HEK293 (cell line): Measurements from ENCODE around the gene SCFD2.

Experiments used
- CTCF ChIA-PET: fragments of 350-600 bp; formaldehyde crosslinking; extraction: SDS; loops from one replicate; lab custom pipeline; 2021; ENCODE audit warnings: antibody characterized with exemption; lab: Yijun Ruan, JAX
- POLR2A ChIA-PET: fragments of 300-600 bp; formaldehyde crosslinking; extraction: SDS; loops from one replicate; lab custom pipeline; 2020; ENCODE audit warnings: antibody characterized with exemption, inconsistent platforms; lab: Yijun Ruan, JAX
- H3K27ac ChIP-seq: fragments of 200-500 bp; sonication (Bioruptor generic); 2 replicates; pipeline ENCODE4 v1.5.1; 2014; ENCODE audit warnings: low read depth, low read length, control low read depth, inconsistent platforms; ENCODE audit errors: extremely low read depth
- H3K36me3 ChIP-seq, 2 experiments: fragments of 200-500 bp in 1 of 2; sonication (Bioruptor generic) in 1 of 2; 1 replicate in 1 of 2; 2 replicates in 1 of 2; pipeline ENCODE4 v1.5.1; 2014 to 2017; ENCODE audit warnings: inconsistent platforms in 2 of 2, low read length in 2 of 2; ENCODE audit not compliant: control insufficient read depth in 2 of 2, insufficient read depth in 1 of 2
- H3K4me1 ChIP-seq: fragments of 200-500 bp; sonication (Bioruptor generic); 2 replicates; pipeline ENCODE4 v1.5.1; 2014; ENCODE audit warnings: mild to moderate bottlenecking, low read length, inconsistent platforms; ENCODE audit not compliant: control insufficient read depth, insufficient read depth
- H3K4me3 ChIP-seq: 2 replicates; pipeline ENCODE4 v1.5.1; 2011; ENCODE audit warnings: low read depth, mild to moderate bottlenecking, control low read depth, low read length, moderate library complexity
- H3K9me3 ChIP-seq: fragments of 200-500 bp; sonication (Bioruptor generic); 2 replicates; pipeline ENCODE4 v1.5.1; 2014; ENCODE audit warnings: low read depth, low read length, inconsistent platforms; ENCODE audit not compliant: control insufficient read depth, insufficient read depth
- AEBP2 ChIP-seq: fragments of 450-650 bp; formaldehyde crosslinking; IDR thresholded peaks from 2 replicates; pipeline ENCODE4 v1.5.1; 2016; ENCODE audit warnings: missing biosample characterization, missing genetic modification characterization, borderline replicate concordance
- BCL11A ChIP-seq: fragments of 450-650 bp; formaldehyde crosslinking; IDR thresholded peaks from 2 replicates; pipeline ENCODE4 v1.5.1; 2016; ENCODE audit warnings: low read depth, missing biosample characterization, missing genetic modification characterization
- BCL6B ChIP-seq: fragments of 450-650 bp; formaldehyde crosslinking; IDR thresholded peaks from 2 replicates; pipeline ENCODE4 v1.5.1; 2017; ENCODE audit warnings: missing biosample characterization, missing genetic modification characterization
- OSR2 ChIP-seq: fragments of 450-650 bp; formaldehyde crosslinking; IDR thresholded peaks from 2 replicates; pipeline ENCODE4 v1.5.1; 2016; ENCODE audit warnings: missing biosample characterization, missing genetic modification characterization
- REPIN1 ChIP-seq: fragments of 450-650 bp; formaldehyde crosslinking; IDR thresholded peaks from 2 replicates; pipeline ENCODE4 v1.5.1; 2017; ENCODE audit warnings: missing biosample characterization, missing genetic modification characterization, low read depth
- SCRT2 ChIP-seq: fragments of 450-650 bp; formaldehyde crosslinking; IDR thresholded peaks from 2 replicates; pipeline ENCODE4 v1.5.1; 2016; ENCODE audit warnings: missing biosample characterization, missing genetic modification characterization
- SP7 ChIP-seq: fragments of 450-650 bp; formaldehyde crosslinking; IDR thresholded peaks from 2 replicates; pipeline ENCODE4 v1.5.1; 2016; ENCODE audit warnings: missing biosample characterization, missing genetic modification characterization
- TRIM28 ChIP-seq: IDR thresholded peaks from 2 replicates; pipeline ENCODE4 v1.6.1; 2011; ENCODE audit warnings: low read length, control low read depth, borderline replicate concordance
- ZNF146 ChIP-seq: fragments of 450-650 bp; formaldehyde crosslinking; IDR thresholded peaks from 2 replicates; pipeline ENCODE4 v1.5.1; 2016; ENCODE audit warnings: missing biosample characterization, missing genetic modification characterization
- ZNF157 ChIP-seq: fragments of 450-650 bp; formaldehyde crosslinking; IDR thresholded peaks from 2 replicates; pipeline ENCODE4 v1.5.1; 2016; ENCODE audit warnings: missing biosample characterization, missing genetic modification characterization
- ZNF174 ChIP-seq: fragments of 450-650 bp; formaldehyde crosslinking; IDR thresholded peaks from 2 replicates; pipeline ENCODE4 v1.5.0; 2017; ENCODE audit warnings: missing biosample characterization, mild to moderate bottlenecking, missing genetic modification characterization
- ZNF175 ChIP-seq: fragments of 450-650 bp; formaldehyde crosslinking; IDR thresholded peaks from 2 replicates; pipeline ENCODE4 v1.5.1; 2016; ENCODE audit warnings: missing biosample characterization, missing genetic modification characterization
- ZNF18 ChIP-seq: fragments of 450-650 bp; formaldehyde crosslinking; IDR thresholded peaks from 2 replicates; pipeline ENCODE4 v1.5.1; 2016; ENCODE audit warnings: missing biosample characterization, missing genetic modification characterization
- ZNF23 ChIP-seq: fragments of 450-650 bp; formaldehyde crosslinking; IDR thresholded peaks from 2 replicates; pipeline ENCODE4 v1.5.1; 2016; ENCODE audit warnings: missing biosample characterization, missing genetic modification characterization, borderline replicate concordance
- ZNF239 ChIP-seq: fragments of 450-650 bp; formaldehyde crosslinking; IDR thresholded peaks from 2 replicates; pipeline ENCODE4 v1.5.1; 2016; ENCODE audit warnings: missing biosample characterization, missing genetic modification characterization
- ZNF335 ChIP-seq: fragments of 450-650 bp; formaldehyde crosslinking; conservative IDR thresholded peaks from 2 replicates; pipeline ENCODE4 v1.5.1; 2016; ENCODE audit warnings: missing biosample characterization, missing genetic modification characterization
- ZNF350 ChIP-seq: fragments of 450-650 bp; formaldehyde crosslinking; IDR thresholded peaks from 2 replicates; pipeline ENCODE4 v1.5.0; 2017; ENCODE audit warnings: missing biosample characterization, mild to moderate bottlenecking, missing genetic modification characterization
- ZNF366 ChIP-seq: fragments of 450-650 bp; formaldehyde crosslinking; conservative IDR thresholded peaks from 2 replicates; pipeline ENCODE4 v1.5.1; 2016; ENCODE audit warnings: missing biosample characterization, missing genetic modification characterization
- ZNF513 ChIP-seq: fragments of 450-650 bp; IDR thresholded peaks from 2 replicates; pipeline ENCODE4 v1.5.1; 2018; ENCODE audit warnings: missing biosample characterization, missing genetic modification characterization
- ZNF530 ChIP-seq: fragments of 450-650 bp; formaldehyde crosslinking; IDR thresholded peaks from 2 replicates; pipeline ENCODE4 v1.5.1; 2016; ENCODE audit warnings: low read depth, missing biosample characterization, missing genetic modification characterization
- ZNF544 ChIP-seq: fragments of 450-650 bp; formaldehyde crosslinking; IDR thresholded peaks from 2 replicates; pipeline ENCODE4 v1.5.0; 2017; ENCODE audit warnings: missing biosample characterization, missing genetic modification characterization
- ZNF555 ChIP-seq: fragments of 450-650 bp; formaldehyde crosslinking; conservative IDR thresholded peaks from 2 replicates; pipeline ENCODE4 v1.5.1; 2017; ENCODE audit warnings: missing biosample characterization, mild to moderate bottlenecking, missing genetic modification characterization, inconsistent platforms
- ZNF600 ChIP-seq: fragments of 450-650 bp; formaldehyde crosslinking; IDR thresholded peaks from 2 replicates; pipeline ENCODE4 v1.5.1; 2016; ENCODE audit warnings: missing biosample characterization, missing genetic modification characterization
- ZNF610 ChIP-seq: fragments of 450-650 bp; formaldehyde crosslinking; IDR thresholded peaks from 2 replicates; pipeline ENCODE4 v1.5.1; 2016; ENCODE audit warnings: missing biosample characterization, missing genetic modification characterization, borderline replicate concordance
- ZNF664 ChIP-seq: fragments of 450-650 bp; formaldehyde crosslinking; IDR thresholded peaks from 2 replicates; pipeline ENCODE4 v1.5.1; 2016; ENCODE audit warnings: missing biosample characterization, missing genetic modification characterization
- ZNF701 ChIP-seq: fragments of 450-650 bp; formaldehyde crosslinking; IDR thresholded peaks from 2 replicates; pipeline ENCODE4 v1.5.1; 2016; ENCODE audit warnings: missing biosample characterization, missing genetic modification characterization
- ZNF747 ChIP-seq: fragments of 450-650 bp; formaldehyde crosslinking; IDR thresholded peaks from 2 replicates; pipeline ENCODE4 v1.5.1; 2016; ENCODE audit warnings: missing biosample characterization, missing genetic modification characterization
- ZNF76 ChIP-seq: fragments of 450-650 bp; formaldehyde crosslinking; IDR thresholded peaks from 2 replicates; pipeline ENCODE4; 2016; ENCODE audit warnings: low read depth, missing biosample characterization, missing genetic modification characterization, borderline replicate concordance
- ZNF777 ChIP-seq: fragments of 450-650 bp; formaldehyde crosslinking; IDR thresholded peaks from 2 replicates; pipeline ENCODE4 v1.5.1; 2017; ENCODE audit warnings: missing biosample characterization, missing genetic modification characterization, borderline replicate concordance
- ZSCAN16 ChIP-seq: fragments of 450-650 bp; formaldehyde crosslinking; IDR thresholded peaks from 2 replicates; pipeline ENCODE4 v1.5.1; 2016; ENCODE audit warnings: missing biosample characterization, missing genetic modification characterization

The SCFD2 gene

GRCh38 chr4:52824270-52824602 lies 541.6 kb downstream of the SCFD2 start:
- no peak overlapping the region for H3K4me3 ChIP-seq
- H3K9me3 ChIP-seq, result no peaks in the 10 kb centered on the region
- CTCF ChIA-PET, result no interaction called here
- no peaks in the 10 kb centered on the region for H3K36me3 ChIP-seq
- H3K4me1 ChIP-seq, result no peaks in the 10 kb centered on the region
- no peak overlapping the region for H3K27ac ChIP-seq
- no peak for TF ChIP-seq ZNF23 (tag by site-specific recombination)
- no peak for TF ChIP-seq REPIN1 (tag by site-specific recombination)
- TF ChIP-seq ZNF544 (tag by site-specific recombination), result no peak
- TF ChIP-seq ZNF335 (tag by site-specific recombination), result no peak
- no peak for TF ChIP-seq ZNF600 (tag by site-specific recombination)
- TF ChIP-seq OSR2 (tag by site-specific recombination), result no peak
- no peak for TF ChIP-seq ZNF664
- no peak for TF ChIP-seq TRIM28
- TF ChIP-seq ZNF555 (tag by site-specific recombination), result no peak
- no peak for TF ChIP-seq ZSCAN16 (tag by site-specific recombination)
- TF ChIP-seq ZNF610 (tag by site-specific recombination), result no peak
- TF ChIP-seq ZNF18 (tag by site-specific recombination), result no peak
- TF ChIP-seq ZNF239, result no peak
- no peak for TF ChIP-seq BCL6B (tag by site-specific recombination)
- no peak for TF ChIP-seq AEBP2 (tag by site-specific recombination)
- TF ChIP-seq ZNF157 (tag by site-specific recombination), result no peak
- TF ChIP-seq ZNF146 (tag by site-specific recombination), result no peak
- TF ChIP-seq BCL11A, result no peak
- TF ChIP-seq ZNF350 (tag by site-specific recombination), result no peak
- no peak for TF ChIP-seq ZNF747 (tag by site-specific recombination)
- POLR2A ChIA-PET, result interaction anchor here (2.3 kb wide), 1 partner anchor 112 kb away, joined by 6 read pairs; no protein-coding TSS in a partner anchor

GRCh38 chr4:52823702-52824092 lies 542.2 kb downstream of the SCFD2 start:
- TF ChIP-seq ZNF777 (tag by site-specific recombination), result no peak
- no peak for TF ChIP-seq SCRT2
- no peak for TF ChIP-seq SP7
- no peak for TF ChIP-seq ZNF530 (tag by site-specific recombination)
- no peak for TF ChIP-seq ZNF76 (tag by site-specific recombination)
- no peak for TF ChIP-seq ZNF175
- no peak for TF ChIP-seq ZNF335 (tag by site-specific recombination)
- TF ChIP-seq ZNF513 (tag by site-specific recombination), result no peak
- no peak for TF ChIP-seq ZNF366 (tag by site-specific recombination)
- no peak for TF ChIP-seq ZNF701 (tag by site-specific recombination)
- TF ChIP-seq ZNF174, result no peak
- Histone ChIP-seq H3K4me3 (no peak overlapping the region), H3K4me1 (no peaks in the 10 kb centered on the region), H3K36me3 (no peaks in the 10 kb centered on the region), H3K9me3 (no peaks in the 10 kb centered on the region), H3K27ac (no peak overlapping the region)
- POLR2A ChIA-PET, result interaction anchor here (2.3 kb wide), 1 partner anchor 111 kb away, joined by 6 read pairs; no protein-coding TSS in a partner anchor
- CTCF ChIA-PET, result no interaction called here
